HG03439 (cell line): ENCODE measurements around the gene COP1.

Source experiments
- ATAC-seq: cut with Tn5 transposase; IDR thresholded peaks from one replicate; pipeline ENCODE4 v1.9.1; 2021; ENCODE audit warnings: mild to moderate bottlenecking, moderate library complexity; ENCODE audit not compliant: unreplicated experiment

Gene COP1

DNA sequence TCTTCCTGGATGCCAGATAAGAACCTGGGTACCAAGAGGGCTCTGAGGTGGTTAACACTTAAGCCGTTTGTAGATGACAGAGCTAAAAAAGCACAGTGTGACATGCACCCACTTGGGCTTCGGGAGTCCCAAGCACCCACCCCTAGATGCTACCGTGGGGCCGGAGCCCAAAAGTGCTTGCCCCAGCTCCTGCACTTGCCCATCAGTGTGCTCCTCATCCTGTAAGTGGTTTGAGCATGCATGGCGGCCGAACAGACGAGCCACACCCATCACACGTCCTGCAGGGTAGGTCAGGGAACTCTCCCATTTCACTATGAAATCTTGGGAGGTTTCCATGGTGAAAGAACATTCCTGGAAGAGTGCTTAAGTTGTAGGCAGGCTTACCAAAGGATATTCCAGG is 304.8 kb downstream of the COP1 start:
- no peak for ATAC-seq

DNA sequence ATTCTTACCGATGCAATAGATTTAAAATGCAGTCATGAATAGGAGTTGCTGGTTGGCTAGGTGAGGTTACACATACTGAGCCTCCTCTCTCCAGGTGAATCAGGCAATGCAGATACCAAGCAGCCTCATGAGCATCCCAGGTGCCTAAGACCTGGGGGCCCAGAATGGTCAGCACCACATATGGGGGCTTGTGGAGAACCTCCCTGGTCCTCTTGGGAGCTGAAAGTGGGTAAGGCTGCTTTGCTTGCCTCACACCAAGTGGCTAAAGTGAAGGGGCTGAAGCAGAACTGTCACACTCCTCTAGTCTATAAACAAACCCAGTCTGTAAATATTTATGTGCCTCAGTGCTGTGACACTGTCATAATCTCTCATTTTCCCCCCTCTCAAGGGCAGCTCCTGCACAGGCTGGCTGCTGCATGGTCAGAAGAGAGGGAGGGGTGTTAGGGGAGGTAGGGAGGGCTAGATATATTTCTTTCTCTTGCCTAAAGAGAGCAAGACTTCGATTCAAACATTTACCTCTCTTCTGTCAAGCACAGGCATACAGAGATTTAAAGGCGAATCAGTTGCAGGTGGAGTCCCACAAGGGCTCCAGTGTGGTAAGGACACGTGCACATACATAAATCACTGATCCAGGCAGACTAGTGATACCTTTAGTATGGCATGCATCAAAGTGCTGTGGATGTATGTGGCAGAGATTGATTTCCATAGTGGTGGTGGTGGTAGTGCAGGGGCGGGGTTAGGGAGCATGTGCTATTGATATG is 305.8 kb downstream of the COP1 start:
- ATAC-seq = no peak

DNA sequence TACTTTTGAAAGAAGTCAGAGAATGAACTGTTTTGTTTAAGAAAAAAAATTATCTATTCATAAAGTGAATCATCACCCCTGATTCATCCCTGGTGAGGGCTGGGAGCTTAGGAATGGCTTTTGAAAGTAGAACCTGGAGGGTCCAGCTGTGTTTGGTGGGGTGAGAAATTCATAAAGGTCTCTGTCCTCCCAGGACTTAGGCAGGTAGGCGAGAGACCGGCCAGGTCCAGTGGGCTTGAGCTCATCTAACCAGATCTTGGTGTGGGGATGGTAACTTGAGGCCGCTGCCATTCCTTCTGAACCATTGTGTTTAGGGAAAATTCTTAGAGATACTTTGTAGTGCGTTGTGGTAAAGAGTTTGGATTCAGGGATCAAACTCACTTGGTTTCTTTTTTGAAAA is 306.9 kb downstream of the COP1 start:
- no peak for ATAC-seq

DNA sequence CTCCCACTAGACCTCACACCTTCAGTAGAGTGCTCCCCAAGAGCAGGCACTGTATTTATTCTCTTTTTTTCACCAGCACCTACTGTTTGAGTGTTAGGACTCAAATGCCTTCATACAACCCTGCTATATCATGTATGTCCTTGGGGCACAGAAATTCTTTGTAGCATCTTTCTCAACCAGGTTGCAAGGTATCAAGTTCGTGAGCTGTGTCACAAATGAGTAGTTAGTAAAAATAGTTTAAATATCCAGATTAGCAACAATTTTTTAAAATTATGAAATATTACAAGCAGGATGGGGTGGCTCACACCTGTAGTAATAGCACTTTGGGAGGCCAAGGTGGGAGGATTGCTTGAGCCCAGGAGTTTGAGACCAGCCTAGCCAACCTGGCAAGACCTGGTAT is 311.1 kb downstream of the COP1 start:
- no peak for ATAC-seq
